MM.1S (cell line): ENCODE measurements around the gene KLHL13.

Experiments used
- DNase-seq: peaks from one replicate; pipeline ENCODE4 v3.0.0-alpha.2; 2015
- H2AFZ ChIP-seq: fragments of 300-600 bp; sonication (generic); 2 replicates; pipeline ENCODE4 v1.6.0; 2016; ENCODE audit warnings: antibody characterized with exemption, low read length
- H3F3A ChIP-seq: fragments of 300-600 bp; sonication (generic); 2 replicates; pipeline ENCODE4 v1.6.1; 2016; ENCODE audit warnings: mild to moderate bottlenecking, antibody characterized with exemption, low read length, moderate library complexity, mixed read lengths; ENCODE audit not compliant: insufficient read depth
- H3K27ac ChIP-seq: fragments of 300-600 bp; sonication (generic); 2 replicates; pipeline ENCODE4 v1.5.1; 2016; ENCODE audit warnings: mild to moderate bottlenecking, low read length
- H3K27me3 ChIP-seq: fragments of 300-600 bp; sonication (generic); replicated peaks from 2 replicates; pipeline ENCODE4 v1.6.0; 2016; ENCODE audit warnings: low read length; ENCODE audit not compliant: insufficient read depth
- H3K36me3 ChIP-seq: fragments of 300-600 bp; sonication (generic); replicated peaks from 2 replicates; pipeline ENCODE4 v1.6.1; 2016; ENCODE audit warnings: mild to moderate bottlenecking, low read length, mixed read lengths; ENCODE audit not compliant: insufficient read depth
- H3K4me1 ChIP-seq: fragments of 300-600 bp; sonication (generic); 2 replicates; pipeline ENCODE4 v1.6.1; 2016; ENCODE audit warnings: low read length, mixed read lengths
- H3K4me2 ChIP-seq: fragments of 300-600 bp; sonication (generic); 2 replicates; pipeline ENCODE4 v1.6.0; 2016; ENCODE audit warnings: low read depth, low read length
- H3K4me3 ChIP-seq: fragments of 300-600 bp; sonication (generic); 2 replicates; pipeline ENCODE4 v1.5.1; 2016; ENCODE audit warnings: low read length, mixed read lengths
- H3K79me2 ChIP-seq: fragments of 300-600 bp; sonication (generic); 2 replicates; pipeline ENCODE4 v1.6.1; 2016; ENCODE audit warnings: mixed run types, low read length, mixed read lengths
- H3K9ac ChIP-seq: fragments of 300-600 bp; sonication (generic); 2 replicates; pipeline ENCODE4 v1.6.1; 2016; ENCODE audit warnings: low read length, mixed read lengths
- H3K9me2 ChIP-seq: fragments of 300-600 bp; sonication (generic); replicated peaks from 2 replicates; pipeline ENCODE4 v1.6.1; 2016; ENCODE audit warnings: mild to moderate bottlenecking, low read length, mixed read lengths; ENCODE audit not compliant: insufficient read depth
- H3K9me3 ChIP-seq: fragments of 300-600 bp; sonication (generic); replicated peaks from 2 replicates; pipeline ENCODE4 v1.6.1; 2016; ENCODE audit warnings: mild to moderate bottlenecking, low read length, mixed read lengths; ENCODE audit not compliant: insufficient read depth
- H4K20me1 ChIP-seq: fragments of 300-600 bp; sonication (generic); 2 replicates; pipeline ENCODE4 v1.6.1; 2016; ENCODE audit warnings: mild to moderate bottlenecking, low read length, moderate library complexity, mixed read lengths; ENCODE audit not compliant: insufficient read depth
- CTCF ChIP-seq: fragments of 300-600 bp; sonication (generic); IDR thresholded peaks from 2 replicates; pipeline ENCODE4 v1.5.1; 2016; ENCODE audit warnings: antibody characterized with exemption, low read length, mixed read lengths
- EZH2 ChIP-seq: fragments of 300-600 bp; sonication (generic); optimal IDR thresholded peaks from 2 replicates; pipeline ENCODE3; 2017; ENCODE audit warnings: low read depth, mild to moderate bottlenecking, antibody characterized with exemption, low read length, mixed read lengths
- EZH2phosphoT487 ChIP-seq: fragments of 300-600 bp; sonication (generic); IDR thresholded peaks from 2 replicates; pipeline ENCODE4 v1.6.1; 2018; ENCODE audit warnings: antibody characterized with exemption, low read length

Gene KLHL13

GRCh38 chrX:117892469-117892868, 224.1 kb downstream of the KLHL13 start:
- H3K4me2 ChIP-seq: no peak overlapping the region
- no peaks in the 10 kb centered on the region for H4K20me1 ChIP-seq
- H3K9ac ChIP-seq: no peak overlapping the region
- TF ChIP-seq CTCF (no peak), EZH2 (no peak), EZH2phosphoT487 (no peak)
- H3F3A ChIP-seq: 0 out of 2 replicates have a peak, but pooled peaks cover 7% of the 10 kb centered on the region
- no peaks in the 10 kb centered on the region for H3K36me3 ChIP-seq
- H2AFZ ChIP-seq: no peak overlapping the region
- no peaks in the 10 kb centered on the region for H3K79me2 ChIP-seq
- no peak for DNase-seq
- no peak overlapping the region for H3K4me3 ChIP-seq
- no peak overlapping the region for H3K27ac ChIP-seq
- H3K4me1 ChIP-seq: peaks cover 4% of the 10 kb centered on the region; the same call in 1 of the 2 replicates
- no peaks in the 10 kb centered on the region for H3K9me2 ChIP-seq
- H3K9me3 ChIP-seq: no peaks in the 10 kb centered on the region
- H3K27me3 ChIP-seq: peaks cover 50% of the 10 kb centered on the region

GRCh38 chrX:117871796-117872195, 244.8 kb downstream of the KLHL13 start:
- no peaks in the 10 kb centered on the region for H3K9me2 ChIP-seq
- no peaks in the 10 kb centered on the region for H3K4me1 ChIP-seq
- TF ChIP-seq CTCF (no peak), EZH2 (no peak), EZH2phosphoT487 (no peak)
- no peak for DNase-seq
- no peak overlapping the region for H3K4me2 ChIP-seq
- H3K27me3 ChIP-seq: no peaks in the 10 kb centered on the region
- no peaks in the 10 kb centered on the region for H3K36me3 ChIP-seq
- no peak overlapping the region for H2AFZ ChIP-seq
- no peak overlapping the region for H3K9ac ChIP-seq
- H4K20me1 ChIP-seq: no peaks in the 10 kb centered on the region
- H3K4me3 ChIP-seq: no peak overlapping the region
- H3K79me2 ChIP-seq: no peaks in the 10 kb centered on the region
- H3F3A ChIP-seq: no peaks in the 10 kb centered on the region
- no peak overlapping the region for H3K27ac ChIP-seq
- H3K9me3 ChIP-seq: no peaks in the 10 kb centered on the region

GRCh38 chrX:117860517-117860916, 256.1 kb downstream of the KLHL13 start:
- DNase-seq: no peak
- no peak overlapping the region for H3K9ac ChIP-seq
- TF ChIP-seq EZH2: no peak
- no peak for TF ChIP-seq CTCF
- TF ChIP-seq EZH2phosphoT487: no peak
- H2AFZ ChIP-seq: no peak overlapping the region
- H3K27me3 ChIP-seq: no peaks in the 10 kb centered on the region
- no peaks in the 10 kb centered on the region for H3K36me3 ChIP-seq
- no peaks in the 10 kb centered on the region for H3K4me1 ChIP-seq
- H3K4me2 ChIP-seq: no peak overlapping the region
- no peaks in the 10 kb centered on the region for H3K9me2 ChIP-seq
- H3K4me3 ChIP-seq: no peak overlapping the region
- H3K79me2 ChIP-seq: no peaks in the 10 kb centered on the region
- no peaks in the 10 kb centered on the region for H4K20me1 ChIP-seq
- H3K27ac ChIP-seq: no peak overlapping the region
- no peaks in the 10 kb centered on the region for H3F3A ChIP-seq
- no peaks in the 10 kb centered on the region for H3K9me3 ChIP-seq
